Measurements from ENCODE around the gene B3GNT7.

Gene B3GNT7

DNA sequence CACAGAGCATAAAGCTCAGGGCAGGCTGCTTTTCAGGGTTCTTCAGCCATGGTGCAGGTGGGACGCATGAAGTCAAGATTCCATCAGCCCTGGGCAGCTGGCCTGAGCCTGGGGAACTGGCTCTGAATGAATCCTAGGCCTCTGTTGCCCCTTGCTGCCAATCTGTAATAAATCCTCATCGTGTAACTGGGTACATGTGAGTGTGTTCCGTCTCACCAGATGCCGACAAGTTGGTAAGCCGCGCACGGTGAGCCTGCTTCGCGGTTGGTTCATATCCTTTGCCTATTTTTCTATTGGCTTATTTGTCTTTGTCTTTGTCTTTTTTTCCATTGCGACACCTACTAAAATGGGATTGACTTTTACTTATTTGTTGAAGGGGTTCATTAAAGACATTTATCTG, 27.7 kb downstream of the B3GNT7 start:
- Histone ChIP-seq H3K14ac (ENCODE audit: low read length) (no peak overlapping the region), H2AFZ (ENCODE audit: insufficient read depth, low read length, poor library complexity) (no peak overlapping the region), H2BK12ac (ENCODE audit: low read length) (no peak overlapping the region), H3K36me3 (ENCODE audit: control insufficient read depth in 1 of 2, insufficient read depth in 2 of 2, low read length in 2 of 2) (no peaks in the 10 kb centered on the region), H3K4me3 (ENCODE audit: low read depth, low read length) (no peak overlapping the region), H3K4me1 (ENCODE audit: control insufficient read depth in 1 of 2, insufficient read depth in 2 of 2, low read length in 2 of 2) (peaks cover 11 to 13% of the 10 kb centered on the region in 2 experiments), H3K27ac (ENCODE audit: low read depth, low read length) (no peak overlapping the region), H3K23ac (ENCODE audit: low read length) (no peak overlapping the region), H2BK120ac (ENCODE audit: insufficient read depth, low read length, poor library complexity) (no peak overlapping the region), H3K4ac (ENCODE audit: low read depth, low read length) (no peak overlapping the region), H3K9ac (ENCODE audit: low read length) (no peak overlapping the region), H3K79me2 (ENCODE audit: control insufficient read depth, insufficient read depth, low read length, poor library complexity) (no peaks in the 10 kb centered on the region), H3K79me1 (ENCODE audit: low read length) (no peaks in the 10 kb centered on the region), H2AK5ac (ENCODE audit: low read length) (no peak overlapping the region), H2BK5ac (ENCODE audit: low read depth, low read length, poor library complexity) (no peak overlapping the region), H3K18ac (ENCODE audit: low read length) (no peak overlapping the region), H3K9me3 (ENCODE audit: insufficient read depth, low read depth, low read length) (no peaks in the 10 kb centered on the region), H4K8ac (ENCODE audit: low read depth, low read length) (no peak overlapping the region), H4K91ac (ENCODE audit: low read depth, low read length) (no peak overlapping the region), H4K12ac (ENCODE audit: low read depth, low read length) (no peak overlapping the region), H3K27me3 (ENCODE audit: insufficient read depth, low read length) (no peaks in the 10 kb centered on the region), H3K4me2 (ENCODE audit: low read length) (no peak overlapping the region)
- no peak for DNase-seq
- no CpG with 5 or more reads among the region's 10 CpGs for WGBS (ENCODE audit: extremely low coverage, insufficient coverage, insufficient read length)

DNA sequence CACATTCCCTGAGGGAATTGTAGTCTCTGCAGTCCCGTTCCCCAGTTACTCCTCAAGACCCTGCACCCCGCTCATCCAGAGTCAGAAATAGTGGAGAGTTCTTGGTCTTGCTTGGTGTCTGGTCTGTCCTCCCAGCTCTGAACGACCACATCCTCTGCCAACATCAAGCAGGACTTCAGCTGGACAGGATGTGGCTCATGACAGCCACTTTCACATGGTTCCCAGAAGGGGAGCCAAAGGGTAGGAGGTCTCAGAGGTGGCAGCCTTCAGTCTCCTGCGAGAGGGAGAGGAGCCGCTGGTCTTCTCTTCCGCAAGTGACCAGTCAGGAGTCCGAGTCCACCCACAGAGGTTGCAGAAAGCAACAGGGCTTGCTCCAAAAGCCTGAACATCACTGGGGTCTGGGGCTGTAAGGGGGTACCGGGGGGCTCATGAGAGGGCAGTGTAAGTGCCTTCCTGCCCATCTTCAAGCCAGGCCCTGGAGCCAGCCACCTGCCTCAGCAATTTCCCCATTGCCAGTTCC, 29.8 kb downstream of the B3GNT7 start:
- no peaks in the 10 kb centered on the region for H3K27me3 ChIP-seq (ENCODE audit: insufficient read depth, low read length)
- no peak overlapping the region for H2BK12ac ChIP-seq (ENCODE audit: low read length)
- H2BK5ac ChIP-seq (ENCODE audit: low read depth, low read length, poor library complexity), result no peak overlapping the region
- H4K91ac ChIP-seq (ENCODE audit: low read depth, low read length), result no peak overlapping the region
- no peak overlapping the region for H2AFZ ChIP-seq (ENCODE audit: insufficient read depth, low read length, poor library complexity)
- H3K9ac ChIP-seq (ENCODE audit: low read length), result no peak overlapping the region
- no peak for DNase-seq
- no peaks in the 10 kb centered on the region for H3K79me2 ChIP-seq (ENCODE audit: control insufficient read depth, insufficient read depth, low read length, poor library complexity)
- H2AK5ac ChIP-seq (ENCODE audit: low read length), result no peak overlapping the region
- H3K79me1 ChIP-seq (ENCODE audit: low read length), result no peaks in the 10 kb centered on the region
- no peak overlapping the region for H3K4me2 ChIP-seq (ENCODE audit: low read length)
- no peak overlapping the region for H3K18ac ChIP-seq (ENCODE audit: low read length)
- no peaks in the 10 kb centered on the region for H3K36me3 ChIP-seq (ENCODE audit: control insufficient read depth in 1 of 2, insufficient read depth in 2 of 2, low read length in 2 of 2)
- peaks cover 11 to 13% of the 10 kb centered on the region in 2 experiments for H3K4me1 ChIP-seq (ENCODE audit: control insufficient read depth in 1 of 2, insufficient read depth in 2 of 2, low read length in 2 of 2)
- no peak overlapping the region for H3K14ac ChIP-seq (ENCODE audit: low read length)
- no peak overlapping the region for H2BK120ac ChIP-seq (ENCODE audit: insufficient read depth, low read length, poor library complexity)
- H3K9me3 ChIP-seq (ENCODE audit: insufficient read depth, low read depth, low read length), result no peaks in the 10 kb centered on the region
- H3K4me3 ChIP-seq (ENCODE audit: low read depth, low read length), result no peak overlapping the region
- no peak overlapping the region for H4K12ac ChIP-seq (ENCODE audit: low read depth, low read length)
- H4K8ac ChIP-seq (ENCODE audit: low read depth, low read length), result no peak overlapping the region
- no peak overlapping the region for H3K4ac ChIP-seq (ENCODE audit: low read depth, low read length)
- no peak overlapping the region for H3K27ac ChIP-seq (ENCODE audit: low read depth, low read length)
- H3K23ac ChIP-seq (ENCODE audit: low read length), result no peak overlapping the region
- no CpG with 5 or more reads among the region's 8 CpGs for WGBS (ENCODE audit: extremely low coverage, insufficient coverage, insufficient read length)

DNA sequence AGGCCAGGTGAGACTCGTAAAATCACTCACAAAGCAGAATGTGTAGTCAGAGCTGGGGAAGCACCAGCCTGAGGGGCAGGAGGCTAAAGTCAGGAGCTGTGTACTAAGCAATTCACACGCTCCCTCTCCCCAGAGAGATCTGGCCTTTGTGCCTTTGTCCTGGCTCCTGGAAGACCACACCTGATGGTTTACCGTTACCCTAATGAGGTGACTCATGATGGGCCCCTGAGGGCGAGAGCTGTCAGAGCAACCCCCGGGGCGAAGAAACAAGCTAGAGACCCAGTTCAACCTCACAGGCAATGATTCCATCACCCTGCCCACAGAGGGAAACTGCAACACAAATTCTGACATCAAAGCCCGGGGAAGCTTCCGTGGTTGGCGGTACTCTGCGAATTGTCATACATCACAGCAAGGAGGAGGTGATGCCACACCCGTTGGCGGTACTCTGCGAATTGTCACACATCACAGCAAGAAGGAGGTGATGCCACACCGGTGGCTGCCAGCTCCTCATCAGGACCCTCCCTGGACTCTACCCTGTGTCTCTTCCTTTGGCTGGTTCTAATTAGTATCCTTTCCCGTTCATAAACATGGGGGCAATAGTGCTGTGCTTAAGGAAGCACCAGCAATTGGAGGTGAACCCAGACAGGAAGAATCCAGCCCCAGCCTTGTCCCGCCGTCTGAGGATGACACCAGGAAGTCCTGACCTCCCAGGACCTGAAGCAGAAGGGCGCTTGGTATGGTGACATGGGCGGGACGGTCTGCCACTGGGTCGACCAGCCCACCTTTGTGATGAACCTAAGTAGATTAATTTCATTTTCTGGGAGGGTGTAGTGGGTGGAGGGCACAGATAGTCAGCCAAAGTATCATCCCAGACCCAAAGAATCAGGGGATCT, 30.5 kb downstream of the B3GNT7 start:
- H3K14ac ChIP-seq (ENCODE audit: low read length), result no peak overlapping the region
- H2BK120ac ChIP-seq (ENCODE audit: insufficient read depth, low read length, poor library complexity), result no peak overlapping the region
- no peaks in the 10 kb centered on the region for H3K36me3 ChIP-seq (ENCODE audit: control insufficient read depth in 1 of 2, insufficient read depth in 2 of 2, low read length in 2 of 2)
- no peak overlapping the region for H4K91ac ChIP-seq (ENCODE audit: low read depth, low read length)
- no peaks in the 10 kb centered on the region for H3K27me3 ChIP-seq (ENCODE audit: insufficient read depth, low read length)
- H3K4me2 ChIP-seq (ENCODE audit: low read length), result no peak overlapping the region
- H4K8ac ChIP-seq (ENCODE audit: low read depth, low read length), result no peak overlapping the region
- H2BK5ac ChIP-seq (ENCODE audit: low read depth, low read length, poor library complexity), result no peak overlapping the region
- no CpG with 5 or more reads among the region's 21 CpGs for WGBS (ENCODE audit: extremely low coverage, insufficient coverage, insufficient read length)
- no peaks in the 10 kb centered on the region for H3K79me1 ChIP-seq (ENCODE audit: low read length)
- H3K9me3 ChIP-seq (ENCODE audit: insufficient read depth, low read depth, low read length), result no peaks in the 10 kb centered on the region
- no peak overlapping the region for H4K12ac ChIP-seq (ENCODE audit: low read depth, low read length)
- DNase-seq, result peak; percentile 93 to 96
- no peak overlapping the region for H3K18ac ChIP-seq (ENCODE audit: low read length)
- H2BK12ac ChIP-seq (ENCODE audit: low read length), result no peak overlapping the region
- no peak overlapping the region for H3K27ac ChIP-seq (ENCODE audit: low read depth, low read length)
- H3K79me2 ChIP-seq (ENCODE audit: control insufficient read depth, insufficient read depth, low read length, poor library complexity), result no peaks in the 10 kb centered on the region
- peaks cover 9 to 10% of the 10 kb centered on the region in 2 experiments for H3K4me1 ChIP-seq (ENCODE audit: control insufficient read depth in 1 of 2, insufficient read depth in 2 of 2, low read length in 2 of 2)
- H2AK5ac ChIP-seq (ENCODE audit: low read length), result no peak overlapping the region
- H3K4me3 ChIP-seq (ENCODE audit: low read depth, low read length), result peak overlapping the region; percentile 12
- H3K4ac ChIP-seq (ENCODE audit: low read depth, low read length), result no peak overlapping the region
- H3K23ac ChIP-seq (ENCODE audit: low read length), result no peak overlapping the region
- no peak overlapping the region for H3K9ac ChIP-seq (ENCODE audit: low read length)
- H2AFZ ChIP-seq (ENCODE audit: insufficient read depth, low read length, poor library complexity), result no peak overlapping the region

DNA sequence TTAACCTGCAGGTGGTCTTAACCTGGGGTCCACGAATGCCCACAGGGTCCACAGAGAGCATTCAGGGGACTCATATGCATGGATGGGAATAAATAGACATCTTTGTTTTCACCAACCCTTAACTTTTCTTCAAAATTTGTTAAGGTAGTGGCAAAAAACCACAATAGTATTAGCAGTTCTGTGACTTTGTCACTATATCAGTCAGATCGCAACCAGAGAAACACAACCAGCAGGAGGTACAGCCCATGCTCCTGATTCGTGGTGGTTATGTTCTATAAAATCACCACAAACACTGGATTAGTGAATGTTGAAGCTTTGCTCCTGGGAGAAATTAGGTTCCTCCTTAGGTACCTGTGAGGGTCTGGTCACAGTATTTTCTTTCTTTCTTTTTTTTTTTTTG, 31.6 kb downstream of the B3GNT7 start:
- H2BK5ac ChIP-seq (ENCODE audit: low read depth, low read length, poor library complexity), result no peak overlapping the region
- H3K4ac ChIP-seq (ENCODE audit: low read depth, low read length), result no peak overlapping the region
- no peak overlapping the region for H3K4me3 ChIP-seq (ENCODE audit: low read depth, low read length)
- no peak overlapping the region for H2AK5ac ChIP-seq (ENCODE audit: low read length)
- H3K9me3 ChIP-seq (ENCODE audit: insufficient read depth, low read depth, low read length), result peaks cover 2% of the 10 kb centered on the region
- H2AFZ ChIP-seq (ENCODE audit: insufficient read depth, low read length, poor library complexity), result no peak overlapping the region
- H2BK120ac ChIP-seq (ENCODE audit: insufficient read depth, low read length, poor library complexity), result no peak overlapping the region
- no peaks in the 10 kb centered on the region for H3K36me3 ChIP-seq (ENCODE audit: control insufficient read depth in 1 of 2, insufficient read depth in 2 of 2, low read length in 2 of 2)
- no peaks in the 10 kb centered on the region for H3K79me2 ChIP-seq (ENCODE audit: control insufficient read depth, insufficient read depth, low read length, poor library complexity)
- H3K18ac ChIP-seq (ENCODE audit: low read length), result no peak overlapping the region
- no peaks in the 10 kb centered on the region for H3K27me3 ChIP-seq (ENCODE audit: insufficient read depth, low read length)
- H4K8ac ChIP-seq (ENCODE audit: low read depth, low read length), result no peak overlapping the region
- no peak overlapping the region for H3K9ac ChIP-seq (ENCODE audit: low read length)
- H4K12ac ChIP-seq (ENCODE audit: low read depth, low read length), result no peak overlapping the region
- H3K4me1 ChIP-seq (ENCODE audit: control insufficient read depth in 1 of 2, insufficient read depth in 2 of 2, low read length in 2 of 2), result peaks cover 7 to 10% of the 10 kb centered on the region in 2 experiments
- H3K27ac ChIP-seq (ENCODE audit: low read depth, low read length), result no peak overlapping the region
- H3K14ac ChIP-seq (ENCODE audit: low read length), result no peak overlapping the region
- no CpG with 5 or more reads among the region's 3 CpGs for WGBS (ENCODE audit: extremely low coverage, insufficient coverage, insufficient read length)
- no peak overlapping the region for H3K23ac ChIP-seq (ENCODE audit: low read length)
- no peaks in the 10 kb centered on the region for H3K79me1 ChIP-seq (ENCODE audit: low read length)
- no peak overlapping the region for H2BK12ac ChIP-seq (ENCODE audit: low read length)
- no peak for DNase-seq
- no peak overlapping the region for H3K4me2 ChIP-seq (ENCODE audit: low read length)
- H4K91ac ChIP-seq (ENCODE audit: low read depth, low read length), result no peak overlapping the region
